ENCODE data around the gene SRSF11. TPM values are rescaled to one million over a fixed set of nuclear protein-coding genes. Genes with fewer than 3 reads are reported as not detected.

SRSF11 gene
- total RNA-seq, 1 experiment from 2014 or later = 217 TPM

DNA sequence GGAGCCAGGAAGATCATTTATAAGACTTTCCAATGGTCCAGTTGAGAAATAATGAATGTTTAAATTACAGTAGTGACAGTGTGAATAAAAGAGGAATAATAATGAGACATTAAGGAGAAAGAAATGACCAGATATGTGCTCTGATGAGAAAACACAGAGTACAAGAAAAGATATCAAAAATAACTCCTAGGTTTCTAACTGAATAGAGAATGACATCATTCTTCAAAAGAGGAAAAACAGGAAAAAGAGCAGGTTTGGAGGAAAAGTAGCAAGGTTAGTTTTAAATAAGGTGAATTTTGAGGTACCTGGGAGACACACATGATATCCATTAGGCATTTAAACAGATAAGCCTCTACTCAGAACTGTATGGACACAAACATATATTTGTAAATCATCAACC lies 78.3 kb downstream of the SRSF11 start:
- no peaks in the 10 kb centered on the region for H3K27me3 ChIP-seq (replicated peaks; ENCODE audit: insufficient read depth, low read depth, low read length, poor library complexity)
- intact Hi-C loops (cut with micrococcal nuclease; ENCODE audit: unreplicated experiment) = no loop called here
- CTCF ChIA-PET = no interaction called here
- H3K4me1 ChIP-seq (ENCODE audit: insufficient read depth, low read length, poor library complexity, severe bottlenecking) = no peaks in the 10 kb centered on the region
- POLR2A ChIA-PET (ENCODE audit: low non-redundant PET) = no interaction called here
- TF ChIP-seq, protein P1, sequence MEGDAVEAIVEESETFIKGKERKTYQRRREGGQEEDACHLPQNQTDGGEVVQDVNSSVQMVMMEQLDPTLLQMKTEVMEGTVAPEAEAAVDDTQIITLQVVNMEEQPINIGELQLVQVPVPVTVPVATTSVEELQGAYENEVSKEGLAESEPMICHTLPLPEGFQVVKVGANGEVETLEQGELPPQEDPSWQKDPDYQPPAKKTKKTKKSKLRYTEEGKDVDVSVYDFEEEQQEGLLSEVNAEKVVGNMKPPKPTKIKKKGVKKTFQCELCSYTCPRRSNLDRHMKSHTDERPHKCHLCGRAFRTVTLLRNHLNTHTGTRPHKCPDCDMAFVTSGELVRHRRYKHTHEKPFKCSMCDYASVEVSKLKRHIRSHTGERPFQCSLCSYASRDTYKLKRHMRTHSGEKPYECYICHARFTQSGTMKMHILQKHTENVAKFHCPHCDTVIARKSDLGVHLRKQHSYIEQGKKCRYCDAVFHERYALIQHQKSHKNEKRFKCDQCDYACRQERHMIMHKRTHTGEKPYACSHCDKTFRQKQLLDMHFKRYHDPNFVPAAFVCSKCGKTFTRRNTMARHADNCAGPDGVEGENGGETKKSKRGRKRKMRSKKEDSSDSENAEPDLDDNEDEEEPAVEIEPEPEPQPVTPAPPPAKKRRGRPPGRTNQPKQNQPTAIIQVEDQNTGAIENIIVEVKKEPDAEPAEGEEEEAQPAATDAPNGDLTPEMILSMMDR (conservative IDR thresholded peaks at IDR 0.05; ENCODE audit: low read depth, low read length) = no peak
- no peak for TF ChIP-seq EZH2 (IDR thresholded peaks at IDR 0.05; ENCODE audit: borderline replicate concordance, low read depth, low read length, poor library complexity, severe bottlenecking)
- no TSS peak for BruUV-seq (replicated peaks)
- DNase-seq (ENCODE audit: low spot score) = no peak
- peaks cover 7% of the 10 kb centered on the region for H3K36me3 ChIP-seq (ENCODE audit: insufficient read depth, low read length, poor library complexity, severe bottlenecking)
- no peak overlapping the region for H3K4me3 ChIP-seq (ENCODE audit: low read depth, low read length, poor library complexity, severe bottlenecking)
- H3K27ac ChIP-seq (ENCODE audit: low read depth, low read length, poor library complexity, severe bottlenecking) = no peak overlapping the region
- H3K9me3 ChIP-seq (ENCODE audit: low read depth, low read length, poor library complexity, severe bottlenecking) = no peaks in the 10 kb centered on the region

Other genes with a start within 250 kb of the SRSF11 start
- gene LRRC40, start 15.8 kb upstream of the SRSF11 start, total RNA-seq (2021) = 32.7 and 33.3 TPM in 2 replicates
- 20.6 and 21.8 TPM in 2 replicates for gene ANKRD13C, start 133.3 kb downstream of the SRSF11 start, total RNA-seq (2021)
- gene CTH, start 189.9 kb downstream of the SRSF11 start, total RNA-seq (2021) = 23.5 and 32.6 TPM in 2 replicates